ENCODE data around the gene PSD2. TPM values are rescaled to one million over a fixed set of nuclear protein-coding genes. Genes with fewer than 3 reads are reported as not detected.

Gene PSD2
- total and polyA plus RNA-seq, 2 of the 13 experiments (the other 11 are each of a cell fraction or from before 2014, with no cell fraction given): 0.07 TPM; not detected in 1

GRCh38 chr5:139767960-139768359 lies 27.6 kb upstream of the PSD2 start (continued):
- TF ChIP-seq GMEB2 (CRISPR knock-in tag; IDR thresholded peaks at IDR 0.05; ENCODE audit: low read depth): no peak
- TF ChIP-seq MLXIP (CRISPR knock-in tag; IDR thresholded peaks at IDR 0.05; ENCODE audit: borderline replicate concordance): no peak
- TF ChIP-seq FLYWCH1 (CRISPR knock-in tag; IDR thresholded peaks at IDR 0.05): no peak
- TF ChIP-seq EP300 (IDR thresholded peaks at IDR 0.05; ENCODE audit: low read depth in 2 of 2, low read length in 2 of 2): no peak
- TF ChIP-seq EP300 (CRISPR knock-in tag; IDR thresholded peaks at IDR 0.05; ENCODE audit: borderline replicate concordance): no peak
- TF ChIP-seq NKX3-1 (CRISPR knock-in tag; IDR thresholded peaks at IDR 0.05): no peak
- TF ChIP-seq NR1H2 (CRISPR knock-in tag; IDR thresholded peaks at IDR 0.05; ENCODE audit: borderline replicate concordance, low read depth): no peak
- no peak for TF ChIP-seq ZBTB43 (CRISPR knock-in tag; conservative IDR thresholded peaks at IDR 0.05)
- no peak for TF ChIP-seq ZNF138 (CRISPR knock-in tag; IDR thresholded peaks at IDR 0.05; ENCODE audit: low read depth)
- TF ChIP-seq ZFX (CRISPR knock-in tag; IDR thresholded peaks at IDR 0.05; ENCODE audit: low read depth): peak; percentile 48; the same call in 1 of the 2 replicates
- no peak for TF ChIP-seq ATF5 (CRISPR knock-in tag; IDR thresholded peaks at IDR 0.05; ENCODE audit: low read depth)
- no peak for TF ChIP-seq MED8 (CRISPR knock-in tag; IDR thresholded peaks at IDR 0.05; ENCODE audit: insufficient replicate concordance)
- TF ChIP-seq IRF9 (CRISPR knock-in tag; IDR thresholded peaks at IDR 0.05; ENCODE audit: borderline replicate concordance): no peak; the same call in 1 of the 2 replicates
- TF ChIP-seq FOXJ3 (CRISPR knock-in tag; IDR thresholded peaks at IDR 0.05; ENCODE audit: borderline replicate concordance): no peak
- TF ChIP-seq MAZ (IDR thresholded peaks at IDR 0.05; ENCODE audit: borderline replicate concordance, low read depth, low read length): no peak
- TF ChIP-seq MAZ (CRISPR knock-in tag; IDR thresholded peaks at IDR 0.05; ENCODE audit: low read depth): no peak
- TF ChIP-seq TARDBP (CRISPR knock-in tag; IDR thresholded peaks at IDR 0.05): peak; percentile 64; the same call in 1 of the 2 replicates
- no peak for TF ChIP-seq ZNF674 (CRISPR knock-in tag; IDR thresholded peaks at IDR 0.05; ENCODE audit: low read depth)

All from HepG2 (cell line).